ENCODE measurements around the gene P3H2.

- TF ChIP-seq, protein P1, sequence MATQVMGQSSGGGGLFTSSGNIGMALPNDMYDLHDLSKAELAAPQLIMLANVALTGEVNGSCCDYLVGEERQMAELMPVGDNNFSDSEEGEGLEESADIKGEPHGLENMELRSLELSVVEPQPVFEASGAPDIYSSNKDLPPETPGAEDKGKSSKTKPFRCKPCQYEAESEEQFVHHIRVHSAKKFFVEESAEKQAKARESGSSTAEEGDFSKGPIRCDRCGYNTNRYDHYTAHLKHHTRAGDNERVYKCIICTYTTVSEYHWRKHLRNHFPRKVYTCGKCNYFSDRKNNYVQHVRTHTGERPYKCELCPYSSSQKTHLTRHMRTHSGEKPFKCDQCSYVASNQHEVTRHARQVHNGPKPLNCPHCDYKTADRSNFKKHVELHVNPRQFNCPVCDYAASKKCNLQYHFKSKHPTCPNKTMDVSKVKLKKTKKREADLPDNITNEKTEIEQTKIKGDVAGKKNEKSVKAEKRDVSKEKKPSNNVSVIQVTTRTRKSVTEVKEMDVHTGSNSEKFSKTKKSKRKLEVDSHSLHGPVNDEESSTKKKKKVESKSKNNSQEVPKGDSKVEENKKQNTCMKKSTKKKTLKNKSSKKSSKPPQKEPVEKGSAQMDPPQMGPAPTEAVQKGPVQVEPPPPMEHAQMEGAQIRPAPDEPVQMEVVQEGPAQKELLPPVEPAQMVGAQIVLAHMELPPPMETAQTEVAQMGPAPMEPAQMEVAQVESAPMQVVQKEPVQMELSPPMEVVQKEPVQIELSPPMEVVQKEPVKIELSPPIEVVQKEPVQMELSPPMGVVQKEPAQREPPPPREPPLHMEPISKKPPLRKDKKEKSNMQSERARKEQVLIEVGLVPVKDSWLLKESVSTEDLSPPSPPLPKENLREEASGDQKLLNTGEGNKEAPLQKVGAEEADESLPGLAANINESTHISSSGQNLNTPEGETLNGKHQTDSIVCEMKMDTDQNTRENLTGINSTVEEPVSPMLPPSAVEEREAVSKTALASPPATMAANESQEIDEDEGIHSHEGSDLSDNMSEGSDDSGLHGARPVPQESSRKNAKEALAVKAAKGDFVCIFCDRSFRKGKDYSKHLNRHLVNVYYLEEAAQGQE (IDR thresholded peaks at IDR 0.05; ENCODE audit: insufficient read depth in 1 of 2, low read depth in 2 of 2, low read length in 1 of 2), result no peak
- TF ChIP-seq, protein P2, sequence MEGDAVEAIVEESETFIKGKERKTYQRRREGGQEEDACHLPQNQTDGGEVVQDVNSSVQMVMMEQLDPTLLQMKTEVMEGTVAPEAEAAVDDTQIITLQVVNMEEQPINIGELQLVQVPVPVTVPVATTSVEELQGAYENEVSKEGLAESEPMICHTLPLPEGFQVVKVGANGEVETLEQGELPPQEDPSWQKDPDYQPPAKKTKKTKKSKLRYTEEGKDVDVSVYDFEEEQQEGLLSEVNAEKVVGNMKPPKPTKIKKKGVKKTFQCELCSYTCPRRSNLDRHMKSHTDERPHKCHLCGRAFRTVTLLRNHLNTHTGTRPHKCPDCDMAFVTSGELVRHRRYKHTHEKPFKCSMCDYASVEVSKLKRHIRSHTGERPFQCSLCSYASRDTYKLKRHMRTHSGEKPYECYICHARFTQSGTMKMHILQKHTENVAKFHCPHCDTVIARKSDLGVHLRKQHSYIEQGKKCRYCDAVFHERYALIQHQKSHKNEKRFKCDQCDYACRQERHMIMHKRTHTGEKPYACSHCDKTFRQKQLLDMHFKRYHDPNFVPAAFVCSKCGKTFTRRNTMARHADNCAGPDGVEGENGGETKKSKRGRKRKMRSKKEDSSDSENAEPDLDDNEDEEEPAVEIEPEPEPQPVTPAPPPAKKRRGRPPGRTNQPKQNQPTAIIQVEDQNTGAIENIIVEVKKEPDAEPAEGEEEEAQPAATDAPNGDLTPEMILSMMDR (IDR thresholded peaks at IDR 0.05), result no peak
- no peak for TF ChIP-seq POLR2AphosphoS5 (IDR thresholded peaks at IDR 0.05; ENCODE audit: low read depth, low read length)
- TF ChIP-seq TCF7L2 (IDR thresholded peaks at IDR 0.05; ENCODE audit: low read depth, low read length), result no peak
- no peak for TF ChIP-seq SIN3A (IDR thresholded peaks at IDR 0.05; ENCODE audit: borderline replicate concordance, insufficient read depth, low read depth, low read length)
Measured at GRCh38 chr3:190008432-190008831, 112.3 kb downstream of the P3H2 start.

All from Panc1 (cell line).